ENCODE results near the gene SRSF1. TPM values are rescaled to one million over a fixed set of nuclear protein-coding genes. Genes with fewer than 3 reads are reported as not detected.

The SRSF1 gene
- total RNA-seq, 3 donors from 2014 or later (not counting 1 experiment from before 2014, with no cell fraction given), result 125 to 157 (median 137) TPM

GRCh38 chr17:58052945-58053715, 46.1 kb upstream of the SRSF1 start:
- Mint-ChIP-seq H3K4me3 (no peak overlapping the region), H3K9me3 (no peaks in the 10 kb centered on the region), H3K4me1 (peaks cover 11 to 20% of the 10 kb centered on the region in 2 donors), H3K36me3 (no peaks in the 10 kb centered on the region), H3K27ac (no peak overlapping the region), H3K27me3 (ENCODE audit: low read depth in 2 of 2) (peaks cover 15 to 24% of the 10 kb centered on the region in 2 donors)
- WGBS (ENCODE audit: insufficient coverage), result 64% methylated on average over 8 of the region's 8 CpGs
- Histone ChIP-seq H3K27ac (ENCODE audit: low read length) (no peak overlapping the region), H3K4me3 (ENCODE audit: low read length) (no peak overlapping the region), H3K36me3 (ENCODE audit: control insufficient read depth, insufficient read depth, low read length) (no peaks in the 10 kb centered on the region), H3K27me3 (ENCODE audit: control insufficient read depth, insufficient read depth, low read length) (no peaks in the 10 kb centered on the region), H3K9me3 (ENCODE audit: control insufficient read depth, insufficient read depth, low read length) (no peaks in the 10 kb centered on the region), H3K4me1 (ENCODE audit: control insufficient read depth, insufficient read depth, low read length) (peaks cover 10% of the 10 kb centered on the region)
- TF ChIP-seq, protein P1, sequence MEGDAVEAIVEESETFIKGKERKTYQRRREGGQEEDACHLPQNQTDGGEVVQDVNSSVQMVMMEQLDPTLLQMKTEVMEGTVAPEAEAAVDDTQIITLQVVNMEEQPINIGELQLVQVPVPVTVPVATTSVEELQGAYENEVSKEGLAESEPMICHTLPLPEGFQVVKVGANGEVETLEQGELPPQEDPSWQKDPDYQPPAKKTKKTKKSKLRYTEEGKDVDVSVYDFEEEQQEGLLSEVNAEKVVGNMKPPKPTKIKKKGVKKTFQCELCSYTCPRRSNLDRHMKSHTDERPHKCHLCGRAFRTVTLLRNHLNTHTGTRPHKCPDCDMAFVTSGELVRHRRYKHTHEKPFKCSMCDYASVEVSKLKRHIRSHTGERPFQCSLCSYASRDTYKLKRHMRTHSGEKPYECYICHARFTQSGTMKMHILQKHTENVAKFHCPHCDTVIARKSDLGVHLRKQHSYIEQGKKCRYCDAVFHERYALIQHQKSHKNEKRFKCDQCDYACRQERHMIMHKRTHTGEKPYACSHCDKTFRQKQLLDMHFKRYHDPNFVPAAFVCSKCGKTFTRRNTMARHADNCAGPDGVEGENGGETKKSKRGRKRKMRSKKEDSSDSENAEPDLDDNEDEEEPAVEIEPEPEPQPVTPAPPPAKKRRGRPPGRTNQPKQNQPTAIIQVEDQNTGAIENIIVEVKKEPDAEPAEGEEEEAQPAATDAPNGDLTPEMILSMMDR (IDR thresholded peaks at IDR 0.05), result no peak
- intact Hi-C loops (cut with micrococcal nuclease), result no loop called here
- DNase-seq (no peak), ATAC-seq (no peak)

- DNase-seq (no peak), ATAC-seq (no peak)
- TF ChIP-seq, protein P1 (IDR thresholded peaks at IDR 0.05), result no peak
- Histone ChIP-seq H3K9me3 (ENCODE audit: control insufficient read depth, insufficient read depth, low read length) (no peaks in the 10 kb centered on the region), H3K4me3 (ENCODE audit: low read length) (no peak overlapping the region), H3K36me3 (ENCODE audit: control insufficient read depth, insufficient read depth, low read length) (no peaks in the 10 kb centered on the region), H3K27me3 (ENCODE audit: control insufficient read depth, insufficient read depth, low read length) (no peaks in the 10 kb centered on the region), H3K27ac (ENCODE audit: low read length) (no peak overlapping the region), H3K4me1 (ENCODE audit: control insufficient read depth, insufficient read depth, low read length) (peaks cover 10% of the 10 kb centered on the region)
- intact Hi-C loops (cut with micrococcal nuclease), result no loop called here
- Mint-ChIP-seq H3K9me3 (no peaks in the 10 kb centered on the region), H3K4me3 (no peak overlapping the region), H3K36me3 (no peaks in the 10 kb centered on the region), H3K27ac (no peak overlapping the region), H3K4me1 (peaks cover 11 to 20% of the 10 kb centered on the region in 2 donors), H3K27me3 (ENCODE audit: low read depth in 2 of 2) (peaks cover 20 to 31% of the 10 kb centered on the region in 2 donors)
- WGBS (ENCODE audit: insufficient coverage), result 100% methylated on average over 1 of the region's 1 CpG
Measured at GRCh38 chr17:58052407-58052806, 45.4 kb upstream of the SRSF1 start.

- Histone ChIP-seq H3K4me3 (ENCODE audit: low read length) (no peak overlapping the region), H3K27ac (ENCODE audit: low read length) (no peak overlapping the region), H3K27me3 (ENCODE audit: control insufficient read depth, insufficient read depth, low read length) (no peaks in the 10 kb centered on the region), H3K36me3 (ENCODE audit: control insufficient read depth, insufficient read depth, low read length) (no peaks in the 10 kb centered on the region), H3K4me1 (ENCODE audit: control insufficient read depth, insufficient read depth, low read length) (peaks cover 10% of the 10 kb centered on the region), H3K9me3 (ENCODE audit: control insufficient read depth, insufficient read depth, low read length) (no peaks in the 10 kb centered on the region)
- no peak for DNase-seq
- WGBS (ENCODE audit: insufficient coverage), result 85% methylated on average over 1 of the region's 1 CpG
- ATAC-seq, result no peak
- Mint-ChIP-seq H3K4me1 (peaks cover 11 to 20% of the 10 kb centered on the region in 2 donors), H3K36me3 (no peaks in the 10 kb centered on the region), H3K4me3 (no peak overlapping the region), H3K9me3 (no peaks in the 10 kb centered on the region), H3K27me3 (ENCODE audit: low read depth in 2 of 2) (peaks cover 20 to 29% of the 10 kb centered on the region in 2 donors), H3K27ac (no peak overlapping the region)
- intact Hi-C loops (cut with micrococcal nuclease), result no loop called here
- TF ChIP-seq, protein P1 (IDR thresholded peaks at IDR 0.05), result no peak
Measured at GRCh38 chr17:58051468-58051867, 44.4 kb upstream of the SRSF1 start.
